PC-9 (cell line): ENCODE results near the gene LAMA3.

ENCODE experiments used
- EZH2 ChIP-seq: fragments of 200-600 bp; sonication (generic); IDR thresholded peaks from 2 replicates; pipeline ENCODE4 v1.8.0; 2017; ENCODE audit warnings: antibody characterized with exemption, low read depth
- TF ChIP-seq, protein P1 (sequence below): fragments of 200-600 bp; sonication (generic); conservative IDR thresholded peaks from 2 replicates; pipeline ENCODE4 v1.6.1; 2017; ENCODE audit warnings: mixed run types, antibody characterized with exemption, mild to moderate bottlenecking, moderate library complexity

- TF ChIP-seq, protein P1, sequence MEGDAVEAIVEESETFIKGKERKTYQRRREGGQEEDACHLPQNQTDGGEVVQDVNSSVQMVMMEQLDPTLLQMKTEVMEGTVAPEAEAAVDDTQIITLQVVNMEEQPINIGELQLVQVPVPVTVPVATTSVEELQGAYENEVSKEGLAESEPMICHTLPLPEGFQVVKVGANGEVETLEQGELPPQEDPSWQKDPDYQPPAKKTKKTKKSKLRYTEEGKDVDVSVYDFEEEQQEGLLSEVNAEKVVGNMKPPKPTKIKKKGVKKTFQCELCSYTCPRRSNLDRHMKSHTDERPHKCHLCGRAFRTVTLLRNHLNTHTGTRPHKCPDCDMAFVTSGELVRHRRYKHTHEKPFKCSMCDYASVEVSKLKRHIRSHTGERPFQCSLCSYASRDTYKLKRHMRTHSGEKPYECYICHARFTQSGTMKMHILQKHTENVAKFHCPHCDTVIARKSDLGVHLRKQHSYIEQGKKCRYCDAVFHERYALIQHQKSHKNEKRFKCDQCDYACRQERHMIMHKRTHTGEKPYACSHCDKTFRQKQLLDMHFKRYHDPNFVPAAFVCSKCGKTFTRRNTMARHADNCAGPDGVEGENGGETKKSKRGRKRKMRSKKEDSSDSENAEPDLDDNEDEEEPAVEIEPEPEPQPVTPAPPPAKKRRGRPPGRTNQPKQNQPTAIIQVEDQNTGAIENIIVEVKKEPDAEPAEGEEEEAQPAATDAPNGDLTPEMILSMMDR = no peak
- TF ChIP-seq EZH2 = no peak
Measured at GRCh38 chr18:23903971-23904370, 214.7 kb downstream of the LAMA3 start.
